CD14-positive monocyte (primary cell): ENCODE results near the gene TRHDE. TPM values are rescaled to one million over a fixed set of nuclear protein-coding genes. Genes with fewer than 3 reads are reported as not detected.

Experiments used
- DNase-seq, 3 donors: peaks; one replicate each; pipeline ENCODE4 v3.0.0-alpha.2; 2011 to 2022
- H2AFZ ChIP-seq: 2 replicates; pipeline ENCODE4 v1.6.0; 2012; ENCODE audit warnings: mild to moderate bottlenecking, low read depth, low read length, inconsistent platforms; ENCODE audit not compliant: insufficient read depth, poor library complexity, severe bottlenecking
- H3K27ac ChIP-seq, 2 donors: 1 replicate in 1 of 2; 2 replicates in 1 of 2; pipeline ENCODE4 v1.5.1; 2012 to 2013; ENCODE audit warnings: low read length in 2 of 2, control low read depth in 1 of 2, inconsistent platforms in 1 of 2, low read depth in 1 of 2, mild to moderate bottlenecking in 1 of 2
- H3K27me3 ChIP-seq, 2 donors: one replicate each; pipeline versions ENCODE4 v1.6.0 to v1.6.1; 2011 to 2013; ENCODE audit warnings: low read length in 2 of 2; ENCODE audit not compliant: control insufficient read depth in 2 of 2, insufficient read depth in 2 of 2
- H3K36me3 ChIP-seq, 2 donors: replicated peaks in 1 of 2; 1 replicate in 1 of 2; 2 replicates in 1 of 2; pipeline versions ENCODE4 v1.5.1 to v1.6.1; 2012 to 2013; ENCODE audit warnings: low read length in 2 of 2, control low read depth in 1 of 2, inconsistent platforms in 1 of 2, mild to moderate bottlenecking in 1 of 2; ENCODE audit not compliant: insufficient read depth in 2 of 2, control insufficient read depth in 1 of 2
- H3K4me1 ChIP-seq, 2 donors: 1 replicate in 1 of 2; 2 replicates in 1 of 2; pipeline versions ENCODE4 v1.5.1 to v1.6.1; 2012 to 2013; ENCODE audit warnings: low read length in 2 of 2, control low read depth in 1 of 2, inconsistent platforms in 1 of 2, mild to moderate bottlenecking in 1 of 2, moderate library complexity in 1 of 2; ENCODE audit not compliant: insufficient read depth in 2 of 2, control insufficient read depth in 1 of 2
- H3K4me2 ChIP-seq: replicated peaks from 2 replicates; pipeline ENCODE3; 2012; ENCODE audit warnings: low read length, moderate library complexity, mild to moderate bottlenecking; ENCODE audit not compliant: poor library complexity, severe bottlenecking; ENCODE audit errors: extremely low read depth
- H3K4me3 ChIP-seq, 3 experiments: fragments of 200-600 bp in 1 of 3; sonication (generic) in 1 of 3; replicated peaks in 1 of 3; 1 replicate in 2 of 3; 2 replicates in 1 of 3; pipeline ENCODE4 v1.5.1; 2011 to 2013; ENCODE audit warnings: low read length in 3 of 3, mild to moderate bottlenecking in 3 of 3, control low read depth in 2 of 3, low read depth in 2 of 3, inconsistent platforms in 1 of 3, moderate library complexity in 1 of 3
- H3K79me2 ChIP-seq: 2 replicates; pipeline ENCODE4 v1.6.0; 2012; ENCODE audit warnings: mild to moderate bottlenecking, control low read depth, inconsistent platforms, low read length, moderate library complexity; ENCODE audit not compliant: insufficient read depth
- H3K9ac ChIP-seq: 2 replicates; pipeline ENCODE4 v1.6.0; 2017; ENCODE audit warnings: low read length, mild to moderate bottlenecking; ENCODE audit not compliant: insufficient read depth, poor library complexity, severe bottlenecking
- H3K9me3 ChIP-seq, 2 donors: replicated peaks in 1 of 2; 1 replicate in 1 of 2; 2 replicates in 1 of 2; pipeline versions ENCODE4 v1.5.1 to v1.6.1; 2012 to 2013; ENCODE audit warnings: low read length in 2 of 2, control low read depth in 1 of 2; ENCODE audit not compliant: control insufficient read depth in 1 of 2, insufficient read depth in 1 of 2
- H4K20me1 ChIP-seq: 2 replicates; pipeline ENCODE4 v1.6.0; 2012; ENCODE audit warnings: mild to moderate bottlenecking, low read length, control low read depth, moderate library complexity; ENCODE audit not compliant: insufficient read depth
- H3K27ac Mint-ChIP-seq, 7 donors: one replicate each; pipeline ENCODE4 v1.8.0; 2020; ENCODE audit warnings: mild to moderate bottlenecking in 7 of 7, mixed read lengths in 7 of 7, moderate library complexity in 6 of 7, inconsistent platforms in 2 of 7
- H3K27me3 Mint-ChIP-seq, 3 donors: one replicate each; pipeline ENCODE4 v1.8.0; 2021 to 2022; ENCODE audit warnings: low read depth in 3 of 3, mild to moderate bottlenecking in 3 of 3, mixed read lengths in 3 of 3, moderate library complexity in 3 of 3, inconsistent platforms in 1 of 3
- H3K36me3 Mint-ChIP-seq, 2 donors: one replicate each; pipeline ENCODE4 v1.8.0; 2020; ENCODE audit warnings: mixed read lengths in 2 of 2, inconsistent platforms in 1 of 2, mild to moderate bottlenecking in 1 of 2
- H3K4me1 Mint-ChIP-seq: one replicate; pipeline ENCODE4 v1.8.0; 2020; ENCODE audit warnings: mild to moderate bottlenecking, mixed read lengths
- H3K4me3 Mint-ChIP-seq, 2 donors: one replicate each; pipeline ENCODE4 v1.8.0; 2020; ENCODE audit warnings: mild to moderate bottlenecking in 2 of 2, mixed read lengths in 2 of 2, moderate library complexity in 1 of 2
- H3K9me3 Mint-ChIP-seq, 7 donors: one replicate each; pipeline ENCODE4 v1.8.0; 2020 to 2022; ENCODE audit warnings: mixed read lengths in 7 of 7, mild to moderate bottlenecking in 6 of 7, moderate library complexity in 6 of 7, inconsistent platforms in 2 of 7
- CTCF ChIP-seq: fragments of 200-600 bp; IDR thresholded peaks from one replicate; pipeline ENCODE4 v1.8.0; 2022; ENCODE audit warnings: antibody characterized with exemption, mild to moderate bottlenecking
- WGBS: methylation state at CpG from one replicate; pipeline ENCODE4 v1.1.5; 2013; ENCODE audit warnings: missing lambda C conversion rate; ENCODE audit not compliant: insufficient coverage; 5-methylcytosine and 5-hydroxymethylcytosine counted together
- intact Hi-C, 2 donors: fragments of 100-400 bp; cut with micrococcal nuclease; formaldehyde crosslinking; loops; one replicate each; pipeline versions ENCODE4 v1.15.0 to v1.15.1; 2023
- polyA plus RNA-seq, 3 donors: library from polyadenylated mRNA; depleted of rRNA in 1 of 3; unstranded in 2 of 3; stranded (reverse) in 1 of 3; fragments of 300-500 nt in 2 of 3; fragments of >200 nt in 1 of 3; fragmentation: Illumina TruSeq in 2 of 3; gene quantifications; 1 replicate in 2 of 3; 2 replicates in 1 of 3; pipeline ENCODE4 v1.2.3, GENCODE V29; 2012 to 2021

Gene TRHDE
- polyA plus RNA-seq, 3 donors: not detected

DNA sequence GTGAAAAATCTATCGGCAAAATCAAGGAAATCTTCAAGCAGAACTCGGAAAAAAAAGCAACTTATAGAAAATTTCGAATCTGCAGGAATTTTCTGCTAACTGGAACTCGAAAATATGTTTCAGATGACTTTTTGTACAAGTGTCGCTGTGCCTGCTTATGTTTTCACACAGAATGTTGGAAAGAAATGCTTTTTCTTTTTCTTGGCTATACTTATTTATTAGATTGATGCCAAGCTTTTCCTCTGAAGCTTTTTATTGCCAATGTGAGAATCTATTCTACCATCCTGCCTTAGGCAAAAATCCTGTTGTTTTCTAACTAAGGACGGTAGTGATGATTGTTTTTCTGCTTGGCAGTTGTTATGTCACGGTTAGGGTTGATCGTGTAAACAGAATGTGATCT, 65.8 kb downstream of the TRHDE start:
- TF ChIP-seq CTCF: no peak

DNA sequence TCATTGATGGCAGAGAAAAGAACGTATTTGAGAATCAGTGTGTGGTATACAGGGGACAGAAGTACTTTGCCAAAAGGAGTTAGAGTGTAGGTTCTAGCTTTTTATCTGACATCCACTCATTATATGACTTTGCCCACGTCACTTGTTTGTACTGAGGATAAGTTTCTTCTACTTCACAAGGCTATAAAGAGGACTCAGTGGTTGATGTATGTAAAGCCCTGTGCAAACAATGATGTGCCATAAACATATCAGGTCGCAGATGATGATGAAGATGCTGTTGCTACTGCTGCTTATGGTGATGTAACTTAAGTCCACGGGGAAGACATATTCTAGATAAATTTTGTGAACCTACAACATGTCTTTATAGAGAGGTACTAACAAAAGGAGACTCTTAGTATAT, 66.3 kb downstream of the TRHDE start:
- Histone ChIP-seq H3K9ac (no peak overlapping the region), H4K20me1 (no peaks in the 10 kb centered on the region), H3K36me3 (no peaks in the 10 kb centered on the region), H3K4me3 (no peak overlapping the region), H3K79me2 (no peaks in the 10 kb centered on the region), H3K27me3 (no peaks in the 10 kb centered on the region), H3K4me1 (no peaks in the 10 kb centered on the region), H2AFZ (no peak overlapping the region), H3K9me3 (no peaks in the 10 kb centered on the region), H3K27ac (no peak overlapping the region), H3K4me2 (no peak overlapping the region)
- intact Hi-C loops: no loop called here
- Mint-ChIP-seq H3K4me1 (no peaks in the 10 kb centered on the region), H3K4me3 (no peak overlapping the region), H3K27me3 (no peaks in the 10 kb centered on the region), H3K36me3 (no peaks in the 10 kb centered on the region), H3K9me3 (no peaks in the 10 kb centered on the region), H3K27ac (no peak overlapping the region)
- WGBS: no CpG with 5 or more reads among the region's 4 CpGs
- no peak for DNase-seq
- no peak for TF ChIP-seq CTCF

More for the DNA sequence above, 65.8 kb downstream of the TRHDE start:
- H3K27ac ChIP-seq: no peak overlapping the region
- H2AFZ ChIP-seq: no peak overlapping the region
- no peaks in the 10 kb centered on the region for H4K20me1 ChIP-seq
- H3K27ac Mint-ChIP-seq: no peak overlapping the region
- 79% methylated on average over 6 of the region's 8 CpGs for WGBS
- H3K9me3 ChIP-seq: no peaks in the 10 kb centered on the region
- no peaks in the 10 kb centered on the region for H3K27me3 ChIP-seq
- H3K4me3 Mint-ChIP-seq: no peak overlapping the region
- H3K4me3 ChIP-seq: no peak overlapping the region
- no peak for DNase-seq
- intact Hi-C loops: no loop called here
- no peak overlapping the region for H3K9ac ChIP-seq
- H3K4me1 ChIP-seq: no peaks in the 10 kb centered on the region
- no peaks in the 10 kb centered on the region for H3K36me3 ChIP-seq
- H3K9me3 Mint-ChIP-seq: no peaks in the 10 kb centered on the region
- no peaks in the 10 kb centered on the region for H3K36me3 Mint-ChIP-seq
- H3K79me2 ChIP-seq: no peaks in the 10 kb centered on the region
- H3K27me3 Mint-ChIP-seq: no peaks in the 10 kb centered on the region
- H3K4me2 ChIP-seq: no peak overlapping the region
- H3K4me1 Mint-ChIP-seq: no peaks in the 10 kb centered on the region
